HUES6 (cell line): Measurements from ENCODE around the gene PLIN5.

Source experiments
- H3K27ac ChIP-seq: 2 replicates; pipeline ENCODE4 v1.7.0; 2013; ENCODE audit warnings: low read depth, mild to moderate bottlenecking, low read length, inconsistent platforms
- H3K27me3 ChIP-seq: 2 replicates; pipeline ENCODE4 v1.6.1; 2013; ENCODE audit warnings: low read length; ENCODE audit not compliant: control insufficient read depth, insufficient read depth
- H3K36me3 ChIP-seq: 2 replicates; pipeline ENCODE4 v1.6.1; 2013; ENCODE audit warnings: low read length; ENCODE audit not compliant: control insufficient read depth, insufficient read depth
- H3K4me1 ChIP-seq: 2 replicates; pipeline ENCODE4 v1.6.1; 2013; ENCODE audit warnings: low read length; ENCODE audit not compliant: control insufficient read depth, insufficient read depth
- H3K4me3 ChIP-seq: 2 replicates; pipeline ENCODE4 v1.5.1; 2013; ENCODE audit warnings: low read depth, low read length
- H3K9ac ChIP-seq: one replicate; pipeline ENCODE4 v1.6.1; 2013; ENCODE audit warnings: mild to moderate bottlenecking, low read length
- H3K9me3 ChIP-seq: 2 replicates; pipeline ENCODE4 v1.6.1; 2013; ENCODE audit warnings: low read depth, low read length; ENCODE audit not compliant: control insufficient read depth, insufficient read depth

Gene PLIN5

GRCh38 chr19:4534836-4535658, at the start of gene PLIN5:
Gene PLIN5 (minus strand): TSS chr19:4535224. CDS start chr19:4534074, 1,150 bp downstream.
- no peaks in the 10 kb centered on the region for H3K36me3 ChIP-seq
- H3K9me3 ChIP-seq, result no peaks in the 10 kb centered on the region
- no peak within 1 kb of the TSS for H3K27ac ChIP-seq
- peak within 1 kb of the TSS; percentile 46 for H3K4me3 ChIP-seq
- peaks cover 9% of the 10 kb centered on the region; the same call in 1 of the 2 replicates for H3K4me1 ChIP-seq
- no peak within 1 kb of the TSS for H3K9ac ChIP-seq
- peaks cover 36% of the 10 kb centered on the region for H3K27me3 ChIP-seq

GRCh38 chr19:4583961-4584669, 49.1 kb upstream of the PLIN5 start:
- Histone ChIP-seq H3K4me1 (peaks cover 31% of the 10 kb centered on the region), H3K9me3 (no peaks in the 10 kb centered on the region), H3K27me3 (peaks cover 34% of the 10 kb centered on the region), H3K4me3 (peak overlapping the region; percentile 88), H3K36me3 (no peaks in the 10 kb centered on the region), H3K27ac (no peak overlapping the region), H3K9ac (peak overlapping the region; percentile 24)

GRCh38 chr19:4582980-4583842, 48.2 kb upstream of the PLIN5 start:
- H3K27me3 ChIP-seq, result peaks cover 36% of the 10 kb centered on the region
- H3K27ac ChIP-seq, result no peak overlapping the region
- H3K36me3 ChIP-seq, result no peaks in the 10 kb centered on the region
- H3K9ac ChIP-seq, result no peak overlapping the region
- no peak overlapping the region for H3K4me3 ChIP-seq
- peaks cover 28% of the 10 kb centered on the region for H3K4me1 ChIP-seq
- H3K9me3 ChIP-seq, result no peaks in the 10 kb centered on the region

GRCh38 chr19:4581666-4582553, 46.9 kb upstream of the PLIN5 start:
- Histone ChIP-seq H3K4me1 (peaks cover 30% of the 10 kb centered on the region), H3K9ac (no peak overlapping the region), H3K9me3 (no peaks in the 10 kb centered on the region), H3K27ac (no peak overlapping the region), H3K27me3 (peaks cover 36% of the 10 kb centered on the region), H3K36me3 (no peaks in the 10 kb centered on the region), H3K4me3 (peak overlapping the region; percentile 10; the same call in 1 of the 2 replicates)

- Histone ChIP-seq H3K27ac (no peak overlapping the region), H3K4me3 (peak overlapping the region; percentile 68), H3K36me3 (no peaks in the 10 kb centered on the region), H3K9me3 (no peaks in the 10 kb centered on the region), H3K4me1 (peaks cover 23% of the 10 kb centered on the region), H3K27me3 (peaks cover 36% of the 10 kb centered on the region), H3K9ac (no peak overlapping the region)
Measured at GRCh38 chr19:4580961-4581665, 46.1 kb upstream of the PLIN5 start.

GRCh38 chr19:4580021-4580901, 45.2 kb upstream of the PLIN5 start:
- H3K27ac ChIP-seq, result no peak overlapping the region
- H3K4me3 ChIP-seq, result peak overlapping the region; percentile 68
- peaks cover 25% of the 10 kb centered on the region for H3K4me1 ChIP-seq
- H3K36me3 ChIP-seq, result no peaks in the 10 kb centered on the region
- H3K9ac ChIP-seq, result no peak overlapping the region
- H3K27me3 ChIP-seq, result peaks cover 32% of the 10 kb centered on the region
- H3K9me3 ChIP-seq, result no peaks in the 10 kb centered on the region

- no peak overlapping the region for H3K9ac ChIP-seq
- H3K4me1 ChIP-seq, result peaks cover 26% of the 10 kb centered on the region
- H3K27me3 ChIP-seq, result peaks cover 28% of the 10 kb centered on the region
- no peak overlapping the region for H3K27ac ChIP-seq
- no peaks in the 10 kb centered on the region for H3K9me3 ChIP-seq
- no peak overlapping the region for H3K4me3 ChIP-seq
- H3K36me3 ChIP-seq, result no peaks in the 10 kb centered on the region
Measured at GRCh38 chr19:4579389-4579788, 44.4 kb upstream of the PLIN5 start.

- Histone ChIP-seq H3K4me3 (no peak overlapping the region), H3K36me3 (no peaks in the 10 kb centered on the region), H3K4me1 (peaks cover 26% of the 10 kb centered on the region; the same call in 1 of the 2 replicates), H3K9ac (no peak overlapping the region), H3K27ac (no peak overlapping the region), H3K27me3 (peaks cover 28% of the 10 kb centered on the region), H3K9me3 (no peaks in the 10 kb centered on the region)
Measured at GRCh38 chr19:4578552-4579248, 43.7 kb upstream of the PLIN5 start.
